WTC11 (cell line): ENCODE results near the gene CILP2. TPM values are rescaled to one million over a fixed set of nuclear protein-coding genes. Genes with fewer than 3 reads are reported as not detected.

Source experiments
- ATAC-seq: fragments of 200-7000 bp; cut with Tn5 transposase; 2 replicates; pipeline ENCODE4 v1.10.0; 2021; ENCODE audit warnings: mild to moderate bottlenecking, moderate library complexity
- CTCF ChIA-PET: fragments of 300-600 bp; sonication (Branson Sonifier 250); formaldehyde crosslinking; loops from one replicate; lab custom pipeline; 2021; ENCODE audit warnings: antibody characterized with exemption; lab: Charles Lee
- POLR2A ChIA-PET: fragments of 350-600 bp; sonication (Branson Sonifier 250); formaldehyde crosslinking; loops from one replicate; lab custom pipeline; 2021; ENCODE audit warnings: antibody characterized with exemption; lab: Charles Lee
- DNase-seq: peaks from one replicate; pipeline ENCODE4 v3.0.0; 2021; ENCODE audit warnings: low spot score
- H3K27ac Mint-ChIP-seq: 2 replicates; pipeline ENCODE4 v1.8.0; 2021; ENCODE audit warnings: mixed read lengths
- H3K27me3 Mint-ChIP-seq: 2 replicates; pipeline ENCODE4 v1.8.0; 2021; ENCODE audit warnings: low read depth, mild to moderate bottlenecking, moderate library complexity, mixed read lengths
- H3K36me3 Mint-ChIP-seq: 2 replicates; pipeline ENCODE4 v1.8.0; 2021; ENCODE audit warnings: mixed read lengths
- H3K4me1 Mint-ChIP-seq: 2 replicates; pipeline ENCODE4 v1.8.0; 2022; ENCODE audit warnings: mixed read lengths
- H3K4me3 Mint-ChIP-seq: 2 replicates; pipeline ENCODE4 v1.8.0; 2021; ENCODE audit warnings: mild to moderate bottlenecking, moderate library complexity, mixed read lengths
- H3K9me3 Mint-ChIP-seq: 2 replicates; pipeline ENCODE4 v1.8.0; 2021; ENCODE audit warnings: mixed read lengths
- AFF4 ChIP-seq: sonication (generic); formaldehyde crosslinking; IDR thresholded peaks from 2 replicates; pipeline ENCODE4 v1.8.1; 2023; ENCODE audit warnings: mild to moderate bottlenecking, missing genetic modification reagents, borderline replicate concordance
- CTCF ChIP-seq: fragments of 200-600 bp; IDR thresholded peaks from 2 replicates; pipeline ENCODE4 v1.8.0; 2022; ENCODE audit warnings: antibody characterized with exemption
- ELF4 ChIP-seq: sonication (generic); formaldehyde crosslinking; IDR thresholded peaks from 2 replicates; pipeline ENCODE4 v1.8.1; 2022; ENCODE audit warnings: low read depth, mild to moderate bottlenecking, moderate library complexity, missing genetic modification reagents
- FOXK1 ChIP-seq: sonication (generic); formaldehyde crosslinking; IDR thresholded peaks from 2 replicates; pipeline ENCODE4 v1.8.0; 2022; ENCODE audit warnings: mild to moderate bottlenecking, moderate library complexity, missing genetic modification reagents
- GRHL2 ChIP-seq: fragments of 250-450 bp; sonication (Bioruptor Pico); IDR thresholded peaks from 2 replicates; pipeline ENCODE4 v1.8.0; 2022; ENCODE audit warnings: mild to moderate bottlenecking, moderate library complexity; ENCODE audit not compliant: insufficient replicate concordance, severe bottlenecking
- JAZF1 ChIP-seq: fragments of 250-450 bp; sonication (Bioruptor Pico); IDR thresholded peaks from 2 replicates; pipeline ENCODE4 v1.9.0; 2021; ENCODE audit warnings: moderate library complexity, mild to moderate bottlenecking, inconsistent platforms
- MXD4 ChIP-seq: fragments of 250-450 bp; sonication (Bioruptor Pico); IDR thresholded peaks from 2 replicates; pipeline ENCODE4 v1.8.0; 2021; ENCODE audit warnings: mild to moderate bottlenecking, moderate library complexity, borderline replicate concordance
- NR1H2 ChIP-seq: sonication (generic); formaldehyde crosslinking; IDR thresholded peaks from 2 replicates; pipeline ENCODE4 v1.9.0; 2021; ENCODE audit warnings: mild to moderate bottlenecking, moderate library complexity, missing genetic modification reagents
- PRDM15 ChIP-seq: sonication (generic); formaldehyde crosslinking; IDR thresholded peaks from 2 replicates; pipeline ENCODE4 v1.8.0; 2022; ENCODE audit warnings: missing genetic modification reagents
- TEAD1 ChIP-seq: sonication (generic); formaldehyde crosslinking; IDR thresholded peaks from 2 replicates; pipeline ENCODE4 v1.8.0; 2022; ENCODE audit warnings: mild to moderate bottlenecking, missing genetic modification reagents
- ZNF232 ChIP-seq: sonication (generic); formaldehyde crosslinking; IDR thresholded peaks from 2 replicates; pipeline ENCODE4 v1.8.0; 2022; ENCODE audit warnings: mild to moderate bottlenecking, missing genetic modification reagents
- ZNF423 ChIP-seq: fragments of 250-450 bp; sonication (Bioruptor Pico); IDR thresholded peaks from 2 replicates; pipeline ENCODE4 v2.1.2; 2022; ENCODE audit warnings: mild to moderate bottlenecking, moderate library complexity
- total RNA-seq: library from RNA; stranded (reverse); gene quantifications from 3 replicates; pipeline ENCODE4 v1.2.3, GENCODE V29; 2021
- TF ChIP-seq, protein P1 (sequence below): fragments of 250-450 bp; sonication (Bioruptor Pico); IDR thresholded peaks from 2 replicates; pipeline ENCODE4 v1.9.0; 2021; ENCODE audit warnings: mild to moderate bottlenecking
- TF ChIP-seq, protein P2 (sequence below): sonication (generic); formaldehyde crosslinking; IDR thresholded peaks from 2 replicates; pipeline ENCODE4 v1.8.0; 2023; ENCODE audit warnings: missing genetic modification reagents
- TF ChIP-seq, protein P3 (sequence below): fragments of 250-450 bp; sonication (Bioruptor Pico); IDR thresholded peaks from 2 replicates; pipeline ENCODE4 v1.9.0; 2021; ENCODE audit warnings: moderate library complexity, mild to moderate bottlenecking, inconsistent platforms, borderline replicate concordance
- TF ChIP-seq, protein P4 (sequence below): sonication (generic); formaldehyde crosslinking; IDR thresholded peaks from 2 replicates; pipeline ENCODE4 v1.8.1; 2023; ENCODE audit warnings: mild to moderate bottlenecking, missing genetic modification reagents
- TF ChIP-seq, protein P5 (sequence below): sonication (generic); formaldehyde crosslinking; IDR thresholded peaks from 2 replicates; pipeline ENCODE4 v1.8.1; 2022; ENCODE audit warnings: missing genetic modification reagents, borderline replicate concordance

The CILP2 gene
- total RNA-seq, 1 experiment from 2014 or later = 7.9 TPM

- no peaks in the 10 kb centered on the region for H3K9me3 Mint-ChIP-seq
- H3K27ac Mint-ChIP-seq = peak within 1 kb of the TSS; percentile 88
- ATAC-seq (peak; percentile 84), DNase-seq (peak; percentile 95)
- POLR2A ChIA-PET = interaction anchor here (0.5 to 1.3 kb wide), 5 partner anchors 17 to 1502 kb away, joined by 3 to 5 read pairs (median 3); no protein-coding TSS in a partner anchor
- CTCF ChIA-PET = interaction anchor here (0.5 to 2.5 kb wide), 11 partner anchors 15 to 395 kb away, joined by 3 to 18 read pairs (median 5); partner anchors contain the start of gene GMIP
- H3K4me3 Mint-ChIP-seq = peak within 1 kb of the TSS; percentile 90
- no peaks in the 10 kb centered on the region for H3K27me3 Mint-ChIP-seq
- H3K36me3 Mint-ChIP-seq = peaks cover 17% of the 10 kb centered on the region
- peaks cover 5% of the 10 kb centered on the region; the same call in 1 of the 2 replicates for H3K4me1 Mint-ChIP-seq
- TF ChIP-seq, protein P1, sequence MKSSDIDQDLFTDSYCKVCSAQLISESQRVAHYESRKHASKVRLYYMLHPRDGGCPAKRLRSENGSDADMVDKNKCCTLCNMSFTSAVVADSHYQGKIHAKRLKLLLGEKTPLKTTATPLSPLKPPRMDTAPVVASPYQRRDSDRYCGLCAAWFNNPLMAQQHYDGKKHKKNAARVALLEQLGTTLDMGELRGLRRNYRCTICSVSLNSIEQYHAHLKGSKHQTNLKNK (CRISPR knock-in tag) = no peak
- TF ChIP-seq, protein P2, sequence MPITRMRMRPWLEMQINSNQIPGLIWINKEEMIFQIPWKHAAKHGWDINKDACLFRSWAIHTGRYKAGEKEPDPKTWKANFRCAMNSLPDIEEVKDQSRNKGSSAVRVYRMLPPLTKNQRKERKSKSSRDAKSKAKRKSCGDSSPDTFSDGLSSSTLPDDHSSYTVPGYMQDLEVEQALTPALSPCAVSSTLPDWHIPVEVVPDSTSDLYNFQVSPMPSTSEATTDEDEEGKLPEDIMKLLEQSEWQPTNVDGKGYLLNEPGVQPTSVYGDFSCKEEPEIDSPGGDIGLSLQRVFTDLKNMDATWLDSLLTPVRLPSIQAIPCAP (CRISPR knock-in tag) = no peak
- no peak for TF ChIP-seq PRDM15 (CRISPR knock-in tag)
- TF ChIP-seq JAZF1 (CRISPR knock-in tag) = no peak
- TF ChIP-seq CTCF = no peak
- TF ChIP-seq ZNF232 (CRISPR knock-in tag) = no peak
- TF ChIP-seq, protein P3, sequence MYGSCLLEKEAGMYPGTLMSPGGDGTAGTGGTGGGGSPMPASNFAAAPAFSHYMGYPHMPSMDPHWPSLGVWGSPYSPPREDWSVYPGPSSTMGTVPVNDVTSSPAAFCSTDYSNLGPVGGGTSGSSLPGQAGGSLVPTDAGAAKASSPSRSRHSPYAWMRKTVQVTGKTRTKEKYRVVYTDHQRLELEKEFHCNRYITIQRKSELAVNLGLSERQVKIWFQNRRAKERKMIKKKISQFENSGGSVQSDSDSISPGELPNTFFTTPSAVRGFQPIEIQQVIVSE (CRISPR knock-in tag) = no peak
- 0 out of 2 replicates have a peak, but pooled peaks have one; percentile 25 for TF ChIP-seq ELF4 (CRISPR knock-in tag)
- TF ChIP-seq MXD4 (CRISPR knock-in tag) = no peak
- no peak for TF ChIP-seq ZNF423 (CRISPR knock-in tag)
- TF ChIP-seq, protein P4, sequence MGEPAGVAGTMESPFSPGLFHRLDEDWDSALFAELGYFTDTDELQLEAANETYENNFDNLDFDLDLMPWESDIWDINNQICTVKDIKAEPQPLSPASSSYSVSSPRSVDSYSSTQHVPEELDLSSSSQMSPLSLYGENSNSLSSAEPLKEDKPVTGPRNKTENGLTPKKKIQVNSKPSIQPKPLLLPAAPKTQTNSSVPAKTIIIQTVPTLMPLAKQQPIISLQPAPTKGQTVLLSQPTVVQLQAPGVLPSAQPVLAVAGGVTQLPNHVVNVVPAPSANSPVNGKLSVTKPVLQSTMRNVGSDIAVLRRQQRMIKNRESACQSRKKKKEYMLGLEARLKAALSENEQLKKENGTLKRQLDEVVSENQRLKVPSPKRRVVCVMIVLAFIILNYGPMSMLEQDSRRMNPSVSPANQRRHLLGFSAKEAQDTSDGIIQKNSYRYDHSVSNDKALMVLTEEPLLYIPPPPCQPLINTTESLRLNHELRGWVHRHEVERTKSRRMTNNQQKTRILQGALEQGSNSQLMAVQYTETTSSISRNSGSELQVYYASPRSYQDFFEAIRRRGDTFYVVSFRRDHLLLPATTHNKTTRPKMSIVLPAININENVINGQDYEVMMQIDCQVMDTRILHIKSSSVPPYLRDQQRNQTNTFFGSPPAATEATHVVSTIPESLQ (CRISPR knock-in tag) = no peak
- no peak for TF ChIP-seq AFF4 (CRISPR knock-in tag)
- TF ChIP-seq FOXK1 = peak; percentile 93
- TF ChIP-seq, protein P5, sequence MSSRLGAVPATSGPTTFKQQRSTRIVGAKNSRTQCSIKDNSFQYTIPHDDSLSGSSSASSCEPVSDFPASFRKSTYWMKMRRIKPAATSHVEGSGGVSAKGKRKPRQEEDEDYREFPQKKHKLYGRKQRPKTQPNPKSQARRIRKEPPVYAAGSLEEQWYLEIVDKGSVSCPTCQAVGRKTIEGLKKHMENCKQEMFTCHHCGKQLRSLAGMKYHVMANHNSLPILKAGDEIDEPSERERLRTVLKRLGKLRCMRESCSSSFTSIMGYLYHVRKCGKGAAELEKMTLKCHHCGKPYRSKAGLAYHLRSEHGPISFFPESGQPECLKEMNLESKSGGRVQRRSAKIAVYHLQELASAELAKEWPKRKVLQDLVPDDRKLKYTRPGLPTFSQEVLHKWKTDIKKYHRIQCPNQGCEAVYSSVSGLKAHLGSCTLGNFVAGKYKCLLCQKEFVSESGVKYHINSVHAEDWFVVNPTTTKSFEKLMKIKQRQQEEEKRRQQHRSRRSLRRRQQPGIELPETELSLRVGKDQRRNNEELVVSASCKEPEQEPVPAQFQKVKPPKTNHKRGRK (CRISPR knock-in tag) = no peak
- TF ChIP-seq TEAD1 = peak; percentile 79; the same call in 1 of the 2 replicates
- TF ChIP-seq NR1H2 (CRISPR knock-in tag) = no peak
- TF ChIP-seq GRHL2 (CRISPR knock-in tag) = no peak
Measured at GRCh38 chr19:19515642-19516519, 22.2 kb upstream of the CILP2 start, which contains the start of gene NDUFA13. TSS of gene NDUFA13 (plus strand) at chr19:19516225. CDS start at chr19:19516239, 14 bp downstream.
